PC-3 (cell line): ENCODE measurements around the gene TEAD4.

ENCODE experiments used
- EZH2 ChIP-seq: fragments of 300-600 bp; sonication (generic); IDR thresholded peaks from one replicate; pipeline ENCODE4 v1.6.1; 2017; ENCODE audit warnings: antibody characterized with exemption, mild to moderate bottlenecking, low read length; ENCODE audit not compliant: unreplicated experiment
- TF ChIP-seq, protein P1 (sequence below): fragments of 300-600 bp; sonication (generic); conservative IDR thresholded peaks from 2 replicates; pipeline ENCODE4 v1.5.1; 2017; ENCODE audit warnings: antibody characterized with exemption, low read depth, mild to moderate bottlenecking, low read length

DNA sequence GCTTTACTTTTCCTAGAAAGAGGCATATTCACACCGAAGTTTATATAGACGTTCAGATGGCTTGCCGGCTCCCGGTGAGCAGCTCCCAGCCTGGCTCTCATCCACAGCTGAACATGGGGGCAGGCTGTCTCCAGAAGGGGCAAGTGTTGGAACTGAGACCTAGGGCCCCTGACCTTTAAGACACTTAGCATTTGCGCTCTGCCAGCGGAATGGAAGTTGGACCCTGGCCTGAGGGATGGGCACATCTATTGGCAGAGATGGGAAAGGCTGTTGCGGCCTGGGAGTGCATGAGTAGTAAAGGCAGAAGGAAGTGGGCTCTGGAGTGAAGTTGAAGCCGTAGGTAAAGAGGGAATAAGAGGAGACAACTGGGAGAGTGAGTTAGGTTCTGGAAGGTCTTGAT lies 63.8 kb downstream of the TEAD4 start:
- TF ChIP-seq, protein P1, sequence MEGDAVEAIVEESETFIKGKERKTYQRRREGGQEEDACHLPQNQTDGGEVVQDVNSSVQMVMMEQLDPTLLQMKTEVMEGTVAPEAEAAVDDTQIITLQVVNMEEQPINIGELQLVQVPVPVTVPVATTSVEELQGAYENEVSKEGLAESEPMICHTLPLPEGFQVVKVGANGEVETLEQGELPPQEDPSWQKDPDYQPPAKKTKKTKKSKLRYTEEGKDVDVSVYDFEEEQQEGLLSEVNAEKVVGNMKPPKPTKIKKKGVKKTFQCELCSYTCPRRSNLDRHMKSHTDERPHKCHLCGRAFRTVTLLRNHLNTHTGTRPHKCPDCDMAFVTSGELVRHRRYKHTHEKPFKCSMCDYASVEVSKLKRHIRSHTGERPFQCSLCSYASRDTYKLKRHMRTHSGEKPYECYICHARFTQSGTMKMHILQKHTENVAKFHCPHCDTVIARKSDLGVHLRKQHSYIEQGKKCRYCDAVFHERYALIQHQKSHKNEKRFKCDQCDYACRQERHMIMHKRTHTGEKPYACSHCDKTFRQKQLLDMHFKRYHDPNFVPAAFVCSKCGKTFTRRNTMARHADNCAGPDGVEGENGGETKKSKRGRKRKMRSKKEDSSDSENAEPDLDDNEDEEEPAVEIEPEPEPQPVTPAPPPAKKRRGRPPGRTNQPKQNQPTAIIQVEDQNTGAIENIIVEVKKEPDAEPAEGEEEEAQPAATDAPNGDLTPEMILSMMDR: no peak
- TF ChIP-seq EZH2: no peak
